Neural cell (in vitro differentiated cells): ENCODE measurements around the gene MISFA.

ENCODE experiments used
- CTCF ChIP-seq: fragments of 450-650 bp; IDR thresholded peaks from 2 replicates; pipeline ENCODE4 v1.5.1; 2014; ENCODE audit warnings: antibody characterized with exemption, mild to moderate bottlenecking, moderate library complexity; ENCODE audit not compliant: poor library complexity, severe bottlenecking
- EZH2 ChIP-seq: fragments of 200-600, 300-800 bp; shearing (Covaris generic), sonication (generic); IDR thresholded peaks from 2 replicates; pipeline ENCODE4 v1.6.1; 2014; ENCODE audit warnings: antibody characterized with exemption, low read length, borderline replicate concordance, mild to moderate bottlenecking; ENCODE audit not compliant: insufficient read depth, poor library complexity, severe bottlenecking
- POLR2AphosphoS5 ChIP-seq: IDR thresholded peaks from 2 replicates; pipeline ENCODE4 v1.6.1; 2012
- REST ChIP-seq: IDR thresholded peaks from 2 replicates; pipeline ENCODE4 v1.6.1; 2012; ENCODE audit warnings: borderline replicate concordance
- SMC3 ChIP-seq: fragments of 450-650 bp; conservative IDR thresholded peaks from 2 replicates; pipeline ENCODE4 v1.6.1; 2014; ENCODE audit warnings: antibody characterized with exemption, mild to moderate bottlenecking, moderate library complexity; ENCODE audit not compliant: poor library complexity
- TAF1 ChIP-seq: IDR thresholded peaks from 2 replicates; pipeline ENCODE4 v1.6.1; 2012; ENCODE audit warnings: low read depth

DNA sequence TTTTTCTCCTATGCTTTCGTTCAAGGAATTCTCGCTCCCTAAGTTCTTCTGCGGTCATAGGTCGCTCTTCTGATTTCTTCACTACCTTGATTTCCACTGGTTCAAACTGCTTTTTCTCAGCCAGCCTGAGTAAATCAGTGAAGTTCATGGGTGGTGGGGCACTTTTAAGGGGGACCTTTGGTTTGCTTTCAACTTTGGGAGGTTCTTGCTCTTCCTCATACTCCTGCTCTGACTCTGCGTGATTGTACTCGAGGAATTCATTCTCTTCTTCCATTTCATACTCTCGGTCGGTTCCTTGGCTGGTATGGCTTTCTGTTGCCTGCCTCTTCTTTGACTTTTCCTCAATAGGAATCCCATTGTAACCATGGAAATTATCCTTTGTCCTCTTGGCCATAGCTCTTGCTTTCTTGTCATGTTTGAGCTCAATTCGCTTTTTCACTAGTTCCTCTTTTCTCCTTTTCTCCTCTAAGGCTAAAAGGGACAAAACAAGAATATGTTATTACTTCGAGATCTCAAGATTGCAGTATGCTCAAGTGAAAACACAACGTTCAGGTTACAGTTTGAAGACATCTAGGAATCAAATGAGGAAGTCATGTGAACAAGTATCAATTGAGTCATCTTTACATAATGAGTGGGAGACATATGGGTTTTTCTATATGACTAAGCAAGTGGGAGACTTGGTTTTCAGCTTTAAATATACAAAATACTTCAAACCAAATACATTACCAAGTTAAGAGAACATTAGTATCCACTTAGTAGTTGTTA is 16.2 kb downstream of the MISFA start:
- no peak for TF ChIP-seq REST
- TF ChIP-seq CTCF, result no peak
- TF ChIP-seq SMC3, result no peak
- no peak for TF ChIP-seq TAF1
- TF ChIP-seq EZH2, result no peak
- no peak for TF ChIP-seq POLR2AphosphoS5
